BLaER1 (cell line): ENCODE data around the gene CHPF2.

ENCODE experiments used
- H3K27ac ChIP-seq: shearing (Covaris generic); formaldehyde crosslinking; 2 replicates; pipeline ENCODE4 v1.8.1; 2022
- H3K27me3 ChIP-seq: shearing (Covaris generic); formaldehyde crosslinking; 2 replicates; pipeline ENCODE4 v1.8.1; 2022
- H3K36me3 ChIP-seq: shearing (Covaris generic); formaldehyde crosslinking; 2 replicates; pipeline ENCODE4 v1.8.1; 2022
- H3K4me1 ChIP-seq: shearing (Covaris generic); formaldehyde crosslinking; 2 replicates; pipeline ENCODE4 v1.8.1; 2022
- H3K4me2 ChIP-seq: shearing (Covaris generic); formaldehyde crosslinking; 2 replicates; pipeline ENCODE4 v1.8.1; 2022
- H3K4me3 ChIP-seq: shearing (Covaris generic); formaldehyde crosslinking; 2 replicates; pipeline ENCODE4 v1.8.1; 2022
- H3K9ac ChIP-seq: shearing (Covaris generic); formaldehyde crosslinking; 2 replicates; pipeline ENCODE4 v1.8.1; 2022
- H3K9me3 ChIP-seq: shearing (Covaris generic); formaldehyde crosslinking; 2 replicates; pipeline ENCODE4 v1.8.1; 2022
- H4K20me1 ChIP-seq: shearing (Covaris generic); formaldehyde crosslinking; 2 replicates; pipeline ENCODE4 v1.8.1; 2022
- Cebpa-rat ChIP-seq: shearing (Covaris generic); IDR thresholded peaks from 2 replicates; pipeline ENCODE4 v1.8.1; 2022

CHPF2 gene

GRCh38 chr7:151238924-151239836, 6.9 kb downstream of the CHPF2 start:
- H3K4me3 ChIP-seq, result no peak overlapping the region
- no peak overlapping the region for H3K4me2 ChIP-seq
- no peak for TF ChIP-seq Cebpa-rat
- H3K9me3 ChIP-seq, result no peaks in the 10 kb centered on the region
- H3K9ac ChIP-seq, result no peak overlapping the region
- H4K20me1 ChIP-seq, result peaks cover 57% of the 10 kb centered on the region
- H3K36me3 ChIP-seq, result peaks cover 59% of the 10 kb centered on the region
- peaks cover 6% of the 10 kb centered on the region for H3K27me3 ChIP-seq
- H3K27ac ChIP-seq, result no peak overlapping the region
- H3K4me1 ChIP-seq, result peaks cover 20% of the 10 kb centered on the region

GRCh38 chr7:151239837-151240459, 7.7 kb downstream of the CHPF2 start:
- Histone ChIP-seq H3K9ac (no peak overlapping the region), H3K27me3 (peaks cover 14% of the 10 kb centered on the region), H3K4me3 (no peak overlapping the region), H3K27ac (no peak overlapping the region), H3K36me3 (peaks cover 55% of the 10 kb centered on the region), H3K4me2 (no peak overlapping the region), H3K9me3 (no peaks in the 10 kb centered on the region), H4K20me1 (peaks cover 60% of the 10 kb centered on the region), H3K4me1 (peaks cover 27% of the 10 kb centered on the region)
- no peak for TF ChIP-seq Cebpa-rat

DNA sequence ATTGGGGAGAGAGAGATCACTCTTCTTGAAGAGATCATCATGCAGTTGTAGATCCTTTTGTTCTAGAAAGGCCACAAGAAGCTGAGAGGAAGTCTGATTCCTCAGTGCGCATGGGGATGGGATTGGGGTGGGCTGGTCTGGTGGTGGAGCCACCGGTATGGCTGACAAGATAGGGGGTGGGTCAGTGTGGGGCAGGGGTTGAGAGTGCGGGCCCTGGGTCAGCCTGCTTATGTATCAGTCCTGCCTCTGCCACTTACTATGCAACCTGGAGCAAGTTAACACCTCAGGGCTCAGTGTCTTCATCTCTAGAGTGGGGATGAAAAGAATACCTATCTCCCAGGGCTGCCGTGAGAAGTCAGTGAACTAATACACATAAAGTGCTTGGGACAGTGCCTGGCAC, 8.3 kb downstream of the CHPF2 start:
- H3K4me1 ChIP-seq, result peaks cover 33% of the 10 kb centered on the region
- no peak for TF ChIP-seq Cebpa-rat
- no peak overlapping the region for H3K9ac ChIP-seq
- peaks cover 59% of the 10 kb centered on the region for H4K20me1 ChIP-seq
- no peaks in the 10 kb centered on the region for H3K9me3 ChIP-seq
- peaks cover 49% of the 10 kb centered on the region for H3K36me3 ChIP-seq
- no peak overlapping the region for H3K27ac ChIP-seq
- no peak overlapping the region for H3K4me3 ChIP-seq
- H3K27me3 ChIP-seq, result peaks cover 19% of the 10 kb centered on the region
- H3K4me2 ChIP-seq, result no peak overlapping the region

- H3K4me3 ChIP-seq, result no peak overlapping the region
- no peak overlapping the region for H3K27ac ChIP-seq
- no peak overlapping the region for H3K9ac ChIP-seq
- peaks cover 43% of the 10 kb centered on the region for H3K36me3 ChIP-seq
- H3K4me2 ChIP-seq, result no peak overlapping the region
- no peaks in the 10 kb centered on the region for H3K9me3 ChIP-seq
- peaks cover 57% of the 10 kb centered on the region for H4K20me1 ChIP-seq
- no peak for TF ChIP-seq Cebpa-rat
- H3K4me1 ChIP-seq, result peaks cover 35% of the 10 kb centered on the region
- H3K27me3 ChIP-seq, result peaks cover 26% of the 10 kb centered on the region
Observed at GRCh38 chr7:151240942-151241754, 8.9 kb downstream of the CHPF2 start.

GRCh38 chr7:151241755-151242096, 9.4 kb downstream of the CHPF2 start:
- no peak overlapping the region for H3K9ac ChIP-seq
- peaks cover 37% of the 10 kb centered on the region for H3K36me3 ChIP-seq
- H3K27me3 ChIP-seq, result peaks cover 31% of the 10 kb centered on the region
- H3K4me1 ChIP-seq, result peaks cover 35% of the 10 kb centered on the region
- H3K27ac ChIP-seq, result no peak overlapping the region
- no peak for TF ChIP-seq Cebpa-rat
- peaks cover 57% of the 10 kb centered on the region for H4K20me1 ChIP-seq
- no peak overlapping the region for H3K4me3 ChIP-seq
- H3K4me2 ChIP-seq, result no peak overlapping the region
- H3K9me3 ChIP-seq, result no peaks in the 10 kb centered on the region

- Histone ChIP-seq H3K9me3 (no peaks in the 10 kb centered on the region), H3K27me3 (peaks cover 38% of the 10 kb centered on the region), H3K4me2 (peak overlapping the region; percentile 87), H3K36me3 (peaks cover 31% of the 10 kb centered on the region), H3K27ac (no peak overlapping the region), H3K4me3 (0 out of 2 replicates have a peak overlapping the region, but pooled peaks have one; percentile 30), H3K4me1 (peaks cover 39% of the 10 kb centered on the region), H3K9ac (no peak overlapping the region), H4K20me1 (peaks cover 57% of the 10 kb centered on the region)
- TF ChIP-seq Cebpa-rat, result peak; percentile 55; the same call in 1 of the 2 replicates
Observed at GRCh38 chr7:151242159-151243044, 10.1 kb downstream of the CHPF2 start.

GRCh38 chr7:151243045-151243349, 10.7 kb downstream of the CHPF2 start:
- Histone ChIP-seq H3K27ac (no peak overlapping the region), H3K4me1 (peaks cover 45% of the 10 kb centered on the region), H4K20me1 (peaks cover 57% of the 10 kb centered on the region), H3K4me3 (peak overlapping the region; percentile 30; the same call in 1 of the 2 replicates), H3K4me2 (peak overlapping the region; percentile 87), H3K36me3 (peaks cover 25% of the 10 kb centered on the region), H3K27me3 (peaks cover 44% of the 10 kb centered on the region), H3K9ac (no peak overlapping the region), H3K9me3 (no peaks in the 10 kb centered on the region)
- TF ChIP-seq Cebpa-rat, result 0 out of 2 replicates have a peak, but pooled peaks have one; percentile 2

DNA sequence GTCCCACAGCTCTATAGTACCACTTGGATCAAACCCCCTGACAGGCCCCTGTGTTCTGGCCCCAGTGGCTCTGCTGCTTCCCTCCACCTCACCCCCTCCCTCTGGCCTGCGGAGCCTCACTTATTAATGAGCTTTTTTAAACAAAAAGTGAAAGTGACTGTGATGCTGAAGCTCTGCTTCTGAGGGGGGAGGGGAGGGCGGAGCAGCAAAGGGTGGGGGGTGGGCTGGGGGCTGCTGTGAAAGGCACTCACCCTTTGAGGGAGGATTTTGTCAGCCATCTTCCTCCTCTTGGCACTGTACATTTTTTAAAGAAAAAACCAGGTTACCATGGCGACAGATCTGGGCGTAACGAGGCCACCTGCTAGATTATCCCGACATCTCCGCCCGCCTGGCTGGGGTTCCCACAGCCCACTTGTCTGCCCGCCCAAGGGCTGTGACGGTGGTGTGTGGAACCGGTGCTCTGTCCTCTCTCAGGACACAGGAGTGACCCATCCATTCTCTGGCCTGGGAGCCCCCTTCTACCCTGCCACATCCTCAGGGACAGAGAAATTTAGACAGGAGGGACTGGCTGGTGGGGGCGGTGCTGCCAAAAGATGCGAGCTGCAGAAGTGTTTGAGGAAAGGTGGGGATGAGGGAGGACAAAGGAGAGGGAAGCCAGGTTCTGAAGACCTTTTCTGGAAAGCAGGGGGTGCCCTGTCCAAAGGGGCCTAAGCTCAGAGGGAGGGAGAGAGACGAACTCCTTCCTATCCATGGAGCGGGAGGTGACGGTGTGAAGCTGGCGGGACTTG, 11.3 kb downstream of the CHPF2 start:
- H3K4me3 ChIP-seq, result peak overlapping the region; percentile 30; the same call in 1 of the 2 replicates
- peaks cover 56% of the 10 kb centered on the region for H4K20me1 ChIP-seq
- H3K4me1 ChIP-seq, result peaks cover 49% of the 10 kb centered on the region
- H3K27ac ChIP-seq, result no peak overlapping the region
- H3K9ac ChIP-seq, result no peak overlapping the region
- TF ChIP-seq Cebpa-rat, result no peak
- H3K36me3 ChIP-seq, result peaks cover 19% of the 10 kb centered on the region
- peak overlapping the region; percentile 87 for H3K4me2 ChIP-seq
- H3K9me3 ChIP-seq, result no peaks in the 10 kb centered on the region
- peaks cover 50% of the 10 kb centered on the region for H3K27me3 ChIP-seq
